Parietal lobe (tissue), 1 donor: Measurements from ENCODE around the gene SATB2. TPM values are rescaled to one million over a fixed set of nuclear protein-coding genes. Genes with fewer than 3 reads are reported as not detected.

Source experiments
- total RNA-seq: library from RNA; depleted of rRNA; stranded (reverse); fragments of >200 nt; gene quantifications from one replicate; pipeline ENCODE4 v1.2.3, GENCODE V29; 2014

SATB2 gene
- 826 TPM for total RNA-seq

DNA sequence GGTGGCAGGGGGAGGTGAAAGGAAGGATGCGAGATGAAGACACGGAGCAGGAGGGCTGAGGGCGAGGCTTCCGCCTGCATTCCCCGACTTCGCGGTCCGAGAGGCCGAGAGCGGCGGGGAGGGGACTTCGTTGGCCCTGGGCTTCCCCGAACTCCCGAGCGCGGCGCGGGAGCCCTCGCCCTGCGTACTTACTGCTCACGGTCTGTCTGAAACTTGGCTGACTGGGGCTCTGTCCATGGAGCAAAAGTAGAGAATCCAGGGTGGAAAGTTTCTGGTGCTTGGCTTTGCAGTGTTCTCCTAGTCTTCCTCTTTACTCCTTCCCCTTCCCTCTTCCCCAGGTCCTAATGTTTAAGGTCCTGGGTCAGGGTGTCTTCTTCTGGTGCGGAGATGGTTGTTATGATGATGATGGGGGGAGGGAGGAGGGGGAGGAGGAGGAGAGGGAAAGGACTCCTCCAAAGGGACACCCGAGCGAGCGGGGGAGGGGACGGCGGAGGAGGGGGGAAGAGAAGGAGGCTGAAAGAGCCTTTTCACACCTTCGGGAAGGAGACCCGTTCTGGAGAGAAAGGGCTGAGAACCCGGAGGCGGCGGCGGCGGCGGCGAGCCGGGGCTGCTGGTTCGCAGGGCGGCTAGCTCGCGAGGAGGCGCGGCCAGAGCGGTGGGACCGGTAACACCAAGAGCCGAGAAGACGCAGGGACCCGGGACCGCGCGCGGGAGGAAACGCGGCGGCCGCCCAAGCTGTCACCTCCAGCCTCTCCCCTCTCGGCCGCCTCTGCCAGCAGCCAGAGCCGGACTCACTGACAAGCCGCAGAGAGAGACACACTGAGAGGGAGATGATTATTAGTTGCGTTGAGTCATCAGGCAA is at the start of gene SATB2:
Gene SATB2 (minus strand): TSS at position 793 of the 862 bp plus-strand sequence. CDS start 1,902 bp downstream, outside the sequence.

